SW480 (cell line): Measurements from ENCODE around the gene KRT3.
A peak's percentile ranks its signal among the peaks of the same experiment; 100 is the strongest.

Source experiments
- DNase-seq: peaks from one replicate; pipeline ENCODE4 v3.0.0-alpha.2; 2016; ENCODE audit warnings: low spot score

Gene KRT3

DNA sequence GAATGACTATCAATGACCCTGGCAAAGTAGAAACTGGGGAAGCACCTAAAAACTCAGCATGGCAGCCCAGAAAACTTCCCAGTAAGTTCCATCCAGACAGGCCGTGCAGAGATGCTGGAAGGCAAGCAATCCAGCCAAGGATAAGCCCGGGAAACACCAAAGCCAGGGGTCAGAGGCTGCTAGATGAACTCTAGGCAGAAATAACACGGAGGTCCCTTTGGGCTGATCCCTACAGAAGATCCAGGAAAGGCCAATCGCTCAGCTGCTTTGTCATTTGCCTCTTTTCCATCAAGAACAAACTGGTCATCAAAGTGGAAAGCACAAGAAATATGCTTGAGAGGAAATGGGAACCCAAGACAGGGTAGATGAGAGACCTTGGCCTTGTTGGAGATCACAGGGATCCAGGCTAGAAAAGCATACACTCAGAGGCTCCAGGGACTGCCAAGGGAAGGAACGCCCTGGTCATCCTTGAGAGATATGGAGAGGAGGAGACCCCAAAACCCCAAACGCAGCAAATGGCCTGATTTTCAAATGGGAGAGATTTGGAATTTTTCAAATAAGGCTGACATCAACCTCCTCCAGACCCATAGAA is 31.7 kb upstream of the KRT3 start:
- no peak for DNase-seq

DNA sequence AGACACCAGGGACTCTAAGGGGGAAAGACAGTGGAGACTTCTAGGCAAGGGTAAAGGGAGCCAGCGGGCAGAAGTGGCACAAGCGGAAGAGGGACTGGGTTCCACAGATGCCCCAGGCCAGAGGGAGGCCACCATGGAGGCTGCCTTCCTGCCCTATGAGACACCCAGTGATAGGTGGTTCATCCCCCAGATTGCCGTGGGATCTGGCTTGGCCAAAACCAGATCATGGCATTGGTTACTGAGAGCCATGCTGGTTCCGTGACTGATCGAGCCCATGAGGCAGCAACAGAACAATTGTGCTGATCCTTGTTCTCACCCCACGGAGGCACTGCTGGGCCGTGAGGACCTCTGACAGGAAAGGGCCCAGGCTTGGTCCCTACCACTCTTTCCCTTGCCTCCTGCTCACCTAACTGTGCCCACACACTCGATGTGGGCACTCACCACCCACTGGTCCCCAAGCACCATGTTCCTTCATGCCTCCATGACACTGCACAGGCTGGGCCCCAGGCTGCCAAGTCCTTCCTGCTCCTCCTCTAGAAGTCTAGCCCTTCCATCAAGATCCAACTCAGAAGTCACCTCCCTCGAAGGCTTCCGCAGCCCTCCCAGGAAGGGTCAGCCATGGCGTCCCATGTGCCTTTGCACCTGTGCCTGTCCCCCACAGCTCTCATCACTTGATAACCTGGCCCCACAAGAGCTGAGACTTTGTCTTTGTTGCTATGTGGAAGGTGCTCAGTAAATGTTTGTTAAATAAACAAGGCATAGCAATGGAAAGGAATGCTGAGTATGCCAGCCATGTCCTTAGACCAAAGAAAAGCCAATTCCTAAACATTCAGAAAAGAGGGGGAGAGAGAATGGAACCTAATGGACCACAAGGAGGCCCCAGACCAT is 30.9 kb upstream of the KRT3 start:
- DNase-seq: no peak

DNA sequence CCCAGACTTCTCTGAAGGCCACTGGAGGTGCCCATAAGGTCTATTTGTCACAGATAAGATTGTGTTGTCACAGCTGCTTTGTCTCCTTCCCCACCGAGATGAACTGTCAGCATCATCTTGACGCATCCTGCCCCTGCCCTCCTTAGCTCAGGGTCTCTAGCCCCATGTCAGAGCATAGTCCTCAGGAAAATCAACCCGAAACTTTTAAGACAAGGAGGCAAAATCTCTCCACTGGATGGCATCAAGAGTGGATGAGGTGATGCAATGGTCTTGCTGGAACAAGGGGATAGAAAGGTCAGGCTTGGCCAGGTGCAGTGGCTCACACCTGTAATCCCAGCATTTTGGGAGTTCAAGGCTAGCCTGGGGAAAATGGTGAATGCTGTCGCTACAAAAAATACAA is 30.0 kb upstream of the KRT3 start:
- no peak for DNase-seq

DNA sequence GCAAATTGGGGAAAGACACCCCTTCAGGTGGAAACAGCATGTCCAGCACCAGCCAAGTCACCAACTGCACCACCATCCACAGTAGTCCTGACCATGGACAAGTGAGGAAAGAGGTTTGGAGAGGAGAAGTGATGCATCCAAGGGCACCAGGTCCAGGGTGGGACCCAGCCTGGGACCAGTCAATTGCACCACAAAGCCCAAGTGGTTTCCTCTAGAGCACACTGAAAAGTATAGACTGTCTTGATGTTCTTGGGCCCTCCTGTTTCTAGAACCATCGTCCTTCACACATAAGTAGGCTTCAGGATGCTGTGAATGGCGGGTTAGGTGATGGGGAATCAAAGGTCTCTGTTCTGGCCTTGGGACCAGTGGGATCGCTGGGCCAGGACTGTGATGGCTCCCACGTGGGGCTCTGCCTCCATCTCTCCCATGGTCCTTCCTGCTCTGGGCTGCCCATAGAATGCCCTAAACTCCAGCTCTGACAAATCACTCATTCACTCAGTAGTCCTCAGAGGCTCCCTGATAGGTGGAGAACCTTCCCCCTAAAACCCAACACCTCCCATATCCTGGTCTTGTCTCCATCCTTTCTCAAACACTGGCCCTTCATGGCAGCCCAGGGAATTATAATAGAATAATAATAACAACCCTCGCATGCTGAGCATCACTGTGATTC is 29.0 kb upstream of the KRT3 start:
- DNase-seq: no peak

DNA sequence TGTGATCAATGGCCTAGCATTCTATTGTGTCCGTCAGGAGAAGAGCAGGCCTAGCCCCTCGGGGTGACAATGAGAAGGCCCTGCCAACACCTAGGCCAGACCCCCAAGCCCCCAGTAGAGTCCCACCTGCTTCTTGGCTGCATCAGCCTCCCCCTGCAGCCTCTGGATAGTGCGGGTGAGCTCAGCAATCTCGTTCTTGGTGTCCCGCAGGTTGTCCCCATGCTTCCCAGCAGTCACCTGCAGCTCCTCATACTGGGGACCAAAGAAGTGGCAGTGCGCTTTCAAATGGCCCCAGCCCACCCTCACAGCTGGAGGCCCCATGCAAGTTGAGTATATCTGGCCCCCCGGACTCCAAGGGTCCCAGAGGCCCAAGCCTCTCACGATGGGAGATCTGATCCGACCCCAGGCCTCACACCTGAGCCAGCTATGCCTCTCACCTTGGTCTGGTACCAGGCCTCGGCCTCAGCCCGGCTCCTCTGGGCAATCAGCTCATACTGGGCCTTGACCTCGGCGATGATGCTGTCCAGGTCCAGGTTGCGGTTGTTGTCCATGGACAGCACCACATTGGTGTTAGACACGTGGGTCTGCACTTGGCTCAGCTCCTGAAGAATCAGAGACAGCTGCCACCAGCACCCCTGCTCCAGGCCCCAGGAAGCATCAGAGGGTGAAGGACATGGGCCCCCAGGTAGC is 28.0 kb upstream of the KRT3 start:
- no peak for DNase-seq

DNA sequence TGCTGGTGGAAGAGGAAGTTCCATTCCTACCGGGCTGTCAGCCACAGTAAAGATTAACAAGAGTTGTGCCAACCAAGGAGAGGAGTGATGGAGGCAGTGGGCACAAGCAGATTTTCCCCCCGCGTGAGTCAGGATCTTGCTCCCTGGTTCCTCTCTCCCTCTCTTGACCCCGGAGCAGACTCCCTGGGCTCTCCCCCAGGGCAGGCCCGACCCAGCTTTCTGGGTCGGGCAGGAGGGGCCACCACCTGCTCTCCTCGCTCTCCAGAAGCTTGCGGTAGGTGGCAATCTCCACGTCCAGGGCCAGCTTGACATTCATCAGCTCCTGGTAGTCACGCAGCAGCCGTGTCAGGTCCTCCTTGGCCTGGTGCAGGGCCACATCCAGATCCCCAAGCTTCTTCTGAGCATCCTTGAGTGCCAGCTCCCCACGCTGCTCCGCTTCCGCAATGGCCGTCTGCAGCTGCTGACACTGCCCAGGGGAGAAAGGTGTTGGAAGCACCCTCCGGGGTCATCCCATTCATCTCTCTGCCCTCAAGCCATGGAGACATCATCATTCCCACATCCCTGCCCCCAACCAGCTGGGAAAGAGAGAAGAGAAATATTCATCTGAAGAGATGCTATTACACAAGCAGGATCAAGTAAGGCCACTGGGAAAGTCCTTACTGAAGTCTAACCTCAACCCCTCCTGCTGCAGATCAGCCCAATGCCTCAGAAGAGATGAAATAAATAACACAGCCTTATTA is 27.0 kb upstream of the KRT3 start:
- DNase-seq: no peak

DNA sequence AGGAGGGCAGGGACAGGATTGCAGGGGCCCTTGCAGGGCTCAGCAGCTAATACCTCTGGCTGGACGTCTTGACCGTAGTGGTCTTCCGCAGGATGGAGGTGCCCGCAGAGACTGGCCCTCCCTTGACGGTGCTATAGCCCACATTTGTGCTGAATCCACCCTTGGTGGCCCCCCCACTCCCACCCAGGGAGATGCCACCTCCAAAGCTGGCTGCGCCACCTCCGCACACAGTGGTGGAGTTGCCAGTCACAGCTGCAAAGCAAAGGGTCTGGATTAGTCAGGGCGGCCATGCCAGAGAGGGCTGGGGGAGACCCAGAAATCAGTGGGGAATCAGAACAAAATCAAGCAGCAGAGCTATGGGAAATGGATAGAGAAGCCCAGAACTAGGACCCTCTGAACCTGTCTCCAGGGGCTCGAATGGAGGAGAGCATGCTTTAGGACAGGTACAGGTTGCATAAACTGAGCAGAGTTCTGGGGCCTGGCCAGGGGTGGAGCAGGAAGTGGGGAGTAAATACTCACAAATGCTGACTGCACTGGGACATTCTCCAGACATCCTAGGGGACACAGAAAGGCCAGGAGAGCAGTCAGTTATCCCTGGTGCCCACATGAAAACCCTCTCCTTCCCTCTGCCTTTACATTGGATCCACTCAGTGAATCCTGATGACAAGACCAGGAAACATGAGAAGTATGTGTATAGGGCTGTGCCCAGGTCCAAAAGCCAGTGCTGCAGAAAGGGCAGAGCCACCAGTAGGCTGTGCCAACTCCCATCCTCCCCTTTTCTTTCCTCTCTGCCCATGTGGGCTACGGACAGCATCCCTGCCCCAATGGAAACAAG is 26.1 kb upstream of the KRT3 start:
- DNase-seq: peak; percentile 52

DNA sequence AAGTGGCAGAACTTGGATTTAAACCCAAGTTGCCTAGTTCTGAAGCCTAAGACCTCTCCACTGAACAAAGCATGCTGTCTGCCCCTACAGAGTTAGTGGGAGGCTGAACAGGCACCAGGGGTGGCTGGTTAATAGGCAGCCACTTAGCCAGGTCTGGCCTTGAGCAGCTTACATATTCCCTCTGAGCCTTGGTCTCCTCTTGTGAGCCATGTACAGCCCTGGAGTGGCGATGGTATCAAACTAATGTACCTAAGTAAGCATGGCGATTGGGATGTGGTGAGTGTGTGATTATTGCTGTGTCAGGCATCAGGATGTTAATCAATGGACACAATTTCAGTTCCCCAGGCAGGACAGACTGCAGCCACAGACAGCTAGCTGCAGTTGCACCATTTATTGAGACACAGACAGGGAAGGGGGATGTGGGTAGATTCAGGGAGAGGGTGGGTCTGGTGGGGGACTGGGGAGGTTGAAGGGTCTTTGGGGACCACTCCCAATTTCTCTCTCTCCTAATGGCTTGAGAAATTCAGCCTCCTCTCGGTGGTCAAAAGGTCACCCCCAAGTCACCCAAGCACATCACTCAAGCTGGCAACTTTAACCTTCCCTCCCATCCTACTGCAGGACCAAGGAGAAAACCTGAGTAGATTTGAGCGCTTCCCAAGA is 25.3 kb upstream of the KRT3 start:
- DNase-seq: no peak

DNA sequence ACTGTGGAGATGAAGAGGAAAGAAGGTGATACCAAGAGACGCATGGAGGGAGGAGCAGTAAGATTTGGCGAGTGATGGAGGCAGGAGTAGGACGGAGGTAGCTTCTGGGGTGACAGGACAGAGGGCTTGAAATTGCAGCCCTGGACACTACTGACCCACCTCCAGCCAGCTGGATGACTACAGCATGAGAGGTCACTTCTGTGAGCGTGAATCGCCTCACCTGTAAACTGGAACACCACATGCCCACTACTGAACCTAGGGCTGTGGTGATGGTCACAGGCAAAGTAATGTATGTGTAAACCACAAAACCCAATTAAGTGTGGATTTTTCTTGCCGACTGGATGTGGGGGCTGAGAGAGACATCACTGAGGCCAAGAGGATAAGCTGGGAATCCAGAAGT is 24.6 kb upstream of the KRT3 start:
- DNase-seq: no peak

DNA sequence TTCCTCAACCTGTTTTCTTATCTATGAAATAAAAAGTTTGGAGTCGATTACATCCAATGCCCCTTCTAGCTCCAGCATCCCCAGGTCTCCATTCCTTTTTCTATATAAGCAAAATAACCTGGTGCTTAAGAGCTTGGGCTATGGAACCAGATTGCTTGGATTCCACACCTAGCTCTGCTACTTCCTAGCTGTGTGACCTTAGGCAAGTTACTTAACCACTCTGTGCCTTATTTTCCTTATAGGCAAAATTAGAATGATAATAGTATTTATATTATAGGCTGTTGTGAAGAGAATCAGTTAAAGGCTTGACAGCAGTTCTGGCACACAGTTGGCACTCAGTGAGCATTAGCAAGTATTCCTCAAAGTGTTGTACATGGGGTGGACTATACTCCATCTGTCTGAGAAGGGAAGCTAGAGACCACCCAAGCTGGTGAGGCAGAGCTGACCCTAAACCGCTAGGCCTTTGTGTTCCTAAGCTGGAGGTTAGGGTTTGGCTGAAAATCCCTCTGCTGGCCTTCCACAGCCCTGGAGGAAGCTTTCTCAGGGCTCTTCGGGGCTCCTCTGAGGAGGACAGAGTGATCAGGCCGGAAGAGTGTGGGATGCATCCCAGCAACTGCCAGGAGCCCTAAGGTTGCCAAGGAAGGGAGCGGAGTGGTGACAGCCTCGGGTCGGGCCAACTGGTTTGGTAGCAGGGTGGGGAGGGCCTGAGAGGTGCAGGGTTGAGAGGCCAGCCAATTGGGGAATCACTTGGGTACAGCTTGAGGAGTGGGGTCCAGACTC is 24.0 kb upstream of the KRT3 start:
- DNase-seq: no peak

DNA sequence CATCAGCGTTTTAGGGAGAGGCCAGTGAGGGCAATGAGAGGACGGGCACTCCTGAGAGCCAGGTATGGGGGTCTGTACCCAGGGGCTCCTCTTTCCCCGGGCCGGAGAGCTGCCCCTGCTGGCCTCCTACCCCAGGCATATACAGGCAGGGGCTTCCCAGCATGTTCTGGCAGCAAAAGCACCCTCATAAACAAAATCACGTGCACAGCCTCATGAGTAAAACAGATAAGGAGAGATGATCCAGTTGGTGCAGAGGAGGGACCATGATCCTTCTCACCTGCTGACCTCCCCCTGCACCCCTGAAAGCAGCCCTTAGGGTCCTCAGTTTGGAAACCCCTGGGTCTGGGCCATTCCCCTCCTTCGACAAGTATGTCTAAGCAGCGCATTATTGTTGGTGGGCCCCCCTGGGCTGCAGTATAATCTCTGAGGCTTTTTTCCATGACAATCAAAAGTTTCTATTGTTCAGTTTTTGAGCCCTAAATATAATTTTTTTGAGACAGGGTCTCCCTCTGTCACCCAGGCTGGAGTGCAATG is 23.0 kb upstream of the KRT3 start:
- no peak for DNase-seq

DNA sequence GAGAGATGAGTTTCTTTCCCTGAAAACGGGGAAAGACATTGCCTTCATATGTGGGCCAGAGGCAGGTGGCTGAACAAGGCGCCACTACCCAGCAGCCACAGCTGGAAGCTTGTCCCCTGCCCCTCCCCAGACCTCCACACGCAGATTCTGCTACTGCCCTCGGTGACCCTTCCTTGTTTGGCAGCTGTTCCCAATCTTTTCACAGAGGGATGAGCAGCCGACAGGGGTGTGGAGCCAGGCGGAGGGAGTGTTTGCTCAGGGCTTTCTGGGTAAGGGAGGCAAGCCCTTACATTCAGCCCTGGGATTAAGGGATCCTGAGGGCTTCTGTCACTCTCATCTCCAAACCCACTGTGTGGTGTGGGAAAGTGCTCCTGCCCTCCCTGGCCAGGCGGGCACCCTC is 22.5 kb upstream of the KRT3 start:
- no peak for DNase-seq

DNA sequence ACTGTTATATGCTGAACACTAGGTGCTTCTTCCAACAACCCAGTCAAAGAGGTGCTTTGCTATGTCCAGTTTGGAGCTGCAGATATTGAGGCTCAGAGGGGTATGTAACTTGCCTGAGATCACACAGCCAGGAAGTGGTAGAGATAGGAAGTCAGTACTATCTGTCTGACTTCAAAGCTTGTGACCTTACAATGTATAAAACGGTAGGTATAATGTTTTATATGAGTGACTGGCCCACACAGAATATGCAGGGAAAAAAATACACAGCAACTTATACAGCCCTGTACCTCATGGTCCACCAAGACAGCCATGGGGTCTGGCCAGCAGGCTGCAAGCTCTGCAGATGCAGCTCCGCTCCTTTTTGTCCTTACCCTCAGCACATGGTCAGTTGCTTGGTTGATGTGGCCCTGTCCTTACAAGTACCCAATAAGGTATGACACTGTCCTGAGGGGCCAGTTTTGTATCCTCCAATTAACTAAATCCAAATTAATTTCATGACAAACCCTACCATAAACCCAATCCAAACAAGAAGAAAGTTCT is 21.9 kb upstream of the KRT3 start:
- DNase-seq: no peak

DNA sequence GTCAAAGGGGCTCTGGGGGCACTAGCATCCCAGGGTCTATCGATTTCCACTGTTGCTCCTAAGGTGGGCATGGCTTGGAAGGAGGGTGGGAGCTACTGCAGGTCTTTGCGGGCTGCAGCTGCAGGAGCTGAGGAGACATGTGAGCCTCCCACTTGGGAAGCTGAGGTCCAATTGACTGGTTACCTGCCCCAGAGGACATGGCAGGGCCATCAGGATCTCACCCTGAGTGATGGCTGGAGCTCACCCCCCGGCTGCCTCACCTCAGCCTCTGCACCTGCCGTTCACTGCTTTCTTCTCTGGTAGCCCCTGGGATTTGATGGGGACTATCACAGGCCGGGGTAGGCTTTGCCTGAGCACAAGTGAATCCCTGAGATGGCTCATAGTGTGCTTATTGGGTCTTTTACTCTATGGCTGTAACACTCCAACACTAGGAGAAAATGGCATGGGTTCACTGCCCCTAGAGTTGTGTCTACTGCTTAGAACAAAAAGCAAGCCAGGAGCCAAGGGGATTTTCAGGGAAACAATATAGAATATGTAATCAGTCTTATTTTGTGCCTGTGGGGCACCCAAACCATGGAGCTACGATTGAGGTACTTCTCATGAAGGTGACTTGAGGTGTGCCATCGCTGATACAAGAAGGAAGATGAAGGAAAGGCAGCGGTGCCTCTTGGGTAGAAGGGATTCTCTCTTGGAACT is 21.2 kb upstream of the KRT3 start:
- DNase-seq: no peak

DNA sequence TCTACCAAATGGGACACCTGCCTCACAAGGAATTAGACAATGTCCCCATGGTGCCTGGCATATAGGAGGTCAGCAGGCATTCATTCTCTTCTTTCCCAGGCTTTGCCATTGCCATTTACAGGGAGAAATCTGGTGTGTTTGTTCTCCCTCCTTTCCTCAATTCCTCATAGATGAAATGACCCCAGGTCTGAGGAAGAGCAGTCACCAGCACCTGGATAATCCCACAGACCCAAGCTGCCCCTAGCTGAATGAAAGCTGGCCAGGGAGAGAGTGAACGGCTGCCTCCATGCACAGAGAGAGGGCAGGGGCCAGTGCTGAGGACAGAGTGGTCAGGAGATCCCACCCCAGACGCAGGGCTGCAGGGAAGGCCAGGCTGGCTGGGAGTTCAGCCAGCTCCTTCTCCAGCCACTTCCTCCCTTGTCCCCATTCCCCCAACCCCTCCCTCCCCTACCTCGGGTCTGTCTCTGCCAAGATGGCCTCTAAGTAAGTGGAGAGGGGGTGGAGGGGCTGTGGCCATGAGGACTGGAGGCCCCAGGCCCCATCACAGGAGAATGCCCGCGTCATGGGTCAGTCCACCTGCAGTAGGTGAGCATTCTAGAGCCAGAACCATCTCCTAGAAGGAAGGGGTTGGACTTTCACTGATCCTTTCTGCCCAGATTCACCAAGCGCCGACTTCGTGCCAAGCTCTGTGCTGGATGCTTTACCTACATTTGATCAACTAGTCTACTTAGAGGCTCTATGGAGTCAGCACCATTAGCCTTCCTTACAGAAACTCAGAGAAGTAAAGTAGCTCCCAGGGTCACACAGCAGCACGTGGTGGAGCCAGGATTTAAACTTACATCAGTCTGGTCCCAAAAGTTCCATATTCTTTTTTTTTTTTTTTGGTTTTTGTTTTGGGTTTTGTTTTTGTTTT is 20.0 kb upstream of the KRT3 start:
- no peak for DNase-seq

DNA sequence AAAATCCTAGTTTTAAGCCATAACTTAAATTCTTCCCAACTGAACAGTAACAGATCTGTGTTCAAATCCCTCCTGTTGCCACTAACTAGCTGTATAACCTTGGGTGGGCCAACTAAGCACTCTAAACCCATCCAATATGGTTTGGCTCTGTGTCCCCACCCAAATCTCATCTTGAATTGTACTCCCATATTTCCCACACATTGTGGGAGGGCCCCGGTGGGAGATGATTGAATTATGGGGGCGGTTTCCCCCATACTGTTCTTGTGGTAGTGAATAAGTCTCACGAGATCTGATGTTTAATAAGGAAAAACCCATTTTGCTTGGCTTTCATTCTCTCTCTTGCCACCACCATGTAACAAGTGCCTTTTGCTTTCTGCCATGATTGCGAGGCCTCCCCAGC is 19.2 kb upstream of the KRT3 start:
- no peak for DNase-seq

DNA sequence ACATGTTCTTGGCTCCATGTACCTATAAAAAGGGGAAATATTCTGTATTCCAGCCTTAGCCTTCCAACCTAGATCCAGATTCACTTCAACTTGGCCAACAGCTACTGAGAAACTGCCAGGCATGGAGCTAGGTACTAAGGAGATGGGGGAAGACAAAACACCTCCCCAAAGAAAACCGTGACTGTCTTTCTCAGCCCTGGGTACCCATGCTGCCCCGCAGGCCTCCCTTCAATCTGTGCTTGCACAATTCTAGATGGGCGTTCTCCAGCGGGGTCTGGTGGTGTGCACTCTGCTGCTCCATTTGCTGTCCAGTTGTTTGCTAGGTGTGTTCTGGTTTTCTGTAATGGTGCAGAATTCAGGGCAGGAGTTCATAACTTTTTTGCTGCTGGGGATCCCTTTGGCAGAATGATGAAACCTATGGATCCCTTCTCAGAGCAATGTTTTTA is 18.8 kb upstream of the KRT3 start:
- no peak for DNase-seq
